B cell (primary cell): ENCODE data around the gene RORB. TPM values are rescaled to one million over a fixed set of nuclear protein-coding genes. Genes with fewer than 3 reads are reported as not detected.

ENCODE experiments used
- ATAC-seq: fragments of 200-7000 bp; cut with Tn5 transposase; one replicate; pipeline ENCODE4 v1.10.0; 2021; ENCODE audit warnings: low read depth, mild to moderate bottlenecking, moderate number of reproducible peaks, moderate library complexity
- CTCF ChIA-PET: fragments of 350-600 bp; sonication (Branson Sonifier 250); formaldehyde crosslinking; loops from one replicate; lab custom pipeline; 2021; ENCODE audit warnings: antibody characterized with exemption, inconsistent platforms; lab: Charles Lee
- POLR2A ChIA-PET: fragments of 350-600 bp; sonication (Branson Sonifier 250); formaldehyde crosslinking; loops from one replicate; lab custom pipeline; 2021; ENCODE audit warnings: antibody characterized with exemption; lab: Charles Lee
- DNase-seq: peaks from one replicate; pipeline ENCODE4 v3.0.0; 2013
- H2AFZ ChIP-seq: 2 replicates; pipeline ENCODE4 v1.6.1; 2012; ENCODE audit warnings: mild to moderate bottlenecking, low read depth, low read length; ENCODE audit not compliant: insufficient read depth, poor library complexity, severe bottlenecking
- H3K27ac ChIP-seq, 2 donors: 1 replicate in 1 of 2; 2 replicates in 1 of 2; pipeline ENCODE4 v1.5.1; 2012 to 2013; ENCODE audit warnings: low read length in 2 of 2, mild to moderate bottlenecking in 2 of 2, moderate library complexity in 1 of 2
- H3K27me3 ChIP-seq, 4 experiments: fragments of 200-600 bp in 1 of 4; sonication (generic) in 1 of 4; replicated peaks in 1 of 4; 1 replicate in 2 of 4; 2 replicates in 2 of 4; pipeline versions ENCODE4 v1.6.1 to v1.7.0; 2013 to 2016; ENCODE audit warnings: low read length in 3 of 4, mild to moderate bottlenecking in 2 of 4, mixed read lengths in 1 of 4, moderate library complexity in 1 of 4; ENCODE audit not compliant: insufficient read depth in 4 of 4, control insufficient read depth in 3 of 4; ENCODE audit errors: control extremely low read depth in 1 of 4
- H3K36me3 ChIP-seq, 2 experiments: replicated peaks in 1 of 2; 1 replicate in 1 of 2; 2 replicates in 1 of 2; pipeline versions ENCODE4 v1.6.1 to v1.7.1; 2013; ENCODE audit warnings: low read length in 1 of 2; ENCODE audit not compliant: insufficient read depth in 2 of 2, control insufficient read depth in 1 of 2; ENCODE audit errors: control extremely low read depth in 1 of 2, extremely low read depth in 1 of 2
- H3K4me1 ChIP-seq, 2 donors: fragments of 200-600 bp in 1 of 2; sonication (generic) in 1 of 2; 1 replicate in 1 of 2; 2 replicates in 1 of 2; pipeline versions ENCODE4 v1.5.1 to v1.6.1; 2013 to 2017; ENCODE audit warnings: low read length in 2 of 2; ENCODE audit not compliant: control insufficient read depth in 2 of 2, insufficient read depth in 2 of 2
- H3K4me2 ChIP-seq: replicated peaks from 2 replicates; pipeline ENCODE3; 2012; ENCODE audit warnings: mild to moderate bottlenecking, low read depth, low read length; ENCODE audit not compliant: poor library complexity, severe bottlenecking
- H3K4me3 ChIP-seq, 5 experiments: fragments of 200-600 bp in 1 of 5; sonication (generic) in 1 of 5; 1 replicate in 3 of 5; 2 replicates in 2 of 5; pipeline versions ENCODE4 v1.5.1 to v1.7.0; 2011 to 2016; ENCODE audit warnings: low read length in 4 of 5, mild to moderate bottlenecking in 4 of 5, low read depth in 2 of 5, control low read depth in 1 of 5, moderate library complexity in 1 of 5; ENCODE audit not compliant: insufficient read depth in 1 of 5; ENCODE audit errors: control extremely low read depth in 1 of 5, extremely low read depth in 1 of 5
- H3K79me2 ChIP-seq: fragments of 200-600 bp; sonication (generic); one replicate; pipeline ENCODE4 v1.6.0; 2016; ENCODE audit warnings: low read length; ENCODE audit not compliant: control insufficient read depth, insufficient read depth
- H3K9ac ChIP-seq: fragments of 200-600 bp; sonication (generic); 2 replicates; pipeline ENCODE4 v1.6.1; 2017; ENCODE audit warnings: mild to moderate bottlenecking, low read length, moderate library complexity
- H3K9me3 ChIP-seq, 3 donors: one replicate each; pipeline versions ENCODE4 v1.6.1 to v1.7.1; 2013; ENCODE audit warnings: low read length in 2 of 3; ENCODE audit not compliant: control insufficient read depth in 2 of 3, insufficient read depth in 1 of 3; ENCODE audit errors: control extremely low read depth in 1 of 3
- H4K20me1 ChIP-seq: 2 replicates; pipeline ENCODE4 v1.6.0; 2012; ENCODE audit warnings: mild to moderate bottlenecking, low read length; ENCODE audit not compliant: insufficient read depth, control insufficient read depth, poor library complexity, severe bottlenecking
- H3K27ac Mint-ChIP-seq: one replicate; pipeline ENCODE4 v1.8.0; 2021; ENCODE audit warnings: mixed read lengths
- H3K27me3 Mint-ChIP-seq: one replicate; pipeline ENCODE4 v1.8.0; 2021; ENCODE audit warnings: mixed read lengths
- H3K4me1 Mint-ChIP-seq: one replicate; pipeline ENCODE4 v1.8.0; 2021; ENCODE audit warnings: mixed read lengths
- H3K4me3 Mint-ChIP-seq: one replicate; pipeline ENCODE4 v1.8.0; 2021; ENCODE audit warnings: mixed read lengths
- H3K9me3 Mint-ChIP-seq: one replicate; pipeline ENCODE4 v1.8.0; 2022; ENCODE audit warnings: mixed read lengths; ENCODE audit not compliant: insufficient read depth
- EZH2 ChIP-seq: IDR thresholded peaks from 2 replicates; pipeline ENCODE4 v1.6.1; 2012; ENCODE audit warnings: borderline replicate concordance, low read depth, mild to moderate bottlenecking, moderate library complexity, low read length; ENCODE audit not compliant: insufficient read depth, poor library complexity, severe bottlenecking
- WGBS: methylation state at CpG from one replicate; pipeline ENCODE4 v1.1.5; 2013; ENCODE audit warnings: missing lambda C conversion rate; ENCODE audit not compliant: insufficient coverage; 5-methylcytosine and 5-hydroxymethylcytosine counted together
- intact Hi-C: fragments of 100-400 bp; cut with micrococcal nuclease; formaldehyde crosslinking; loops from one replicate; pipeline ENCODE4 v1.10.0; 2022
- polyA plus RNA-seq: library from polyadenylated mRNA; depleted of rRNA; stranded (reverse); fragments of >200 nt; gene quantifications from 2 replicates; pipeline ENCODE4 v1.2.3, GENCODE V29; 2012
- total RNA-seq, 2 donors: library from RNA; stranded (reverse); fragments of 120-200 nt in 1 of 2; gene quantifications; 1 replicate in 1 of 2; 2 replicates in 1 of 2; pipeline versions ENCODE4 v1.2.3 to v1.2.4, GENCODE V29; 2013 to 2022
- TF ChIP-seq, protein P1 (sequence below): fragments of 200-600 bp; IDR thresholded peaks from one replicate; pipeline ENCODE4 v1.8.0; 2022; ENCODE audit warnings: antibody characterized with exemption, mild to moderate bottlenecking

The RORB gene
- total and polyA plus RNA-seq, 2 donors (not counting 1 experiment from before 2014, with no cell fraction given) = 0.01 TPM; not detected in 1

DNA sequence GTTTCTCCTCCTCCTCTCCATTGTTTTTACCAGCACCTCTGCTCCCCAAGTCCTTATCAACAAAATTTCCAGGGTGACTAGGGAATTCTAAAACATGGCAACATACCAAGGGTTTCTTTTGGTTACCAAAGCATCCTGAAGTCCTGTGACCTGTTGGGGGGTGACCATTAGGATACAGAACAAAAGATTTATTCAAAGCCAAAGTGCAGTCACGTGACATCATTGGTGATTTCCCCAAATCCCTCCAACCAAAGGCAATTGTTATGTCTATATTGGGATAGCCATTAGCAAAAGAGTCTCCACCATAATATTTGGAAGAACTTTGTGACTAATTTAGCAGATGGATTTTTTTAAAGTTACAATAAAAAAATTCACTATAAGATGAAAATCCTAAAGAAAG, 222.2 kb downstream of the RORB start:
- no peak for ATAC-seq
- Histone ChIP-seq H3K9me3 (no peaks in the 10 kb centered on the region), H3K4me3 (no peak overlapping the region), H3K27ac (no peak overlapping the region), H4K20me1 (no peaks in the 10 kb centered on the region), H3K79me2 (no peaks in the 10 kb centered on the region), H3K4me1 (no peaks in the 10 kb centered on the region), H2AFZ (no peak overlapping the region), H3K4me2 (no peak overlapping the region), H3K27me3 (peaks cover 0 to 4% (median 0%) of the 10 kb centered on the region in 4 experiments), H3K36me3 (no peaks in the 10 kb centered on the region), H3K9ac (no peak overlapping the region)
- no peak overlapping the region for H3K4me3 Mint-ChIP-seq
- no peaks in the 10 kb centered on the region for H3K9me3 Mint-ChIP-seq
- intact Hi-C loops = no loop called here
- no peak for DNase-seq
- H3K4me1 Mint-ChIP-seq = no peaks in the 10 kb centered on the region
- peaks cover 9% of the 10 kb centered on the region for H3K27me3 Mint-ChIP-seq
- H3K27ac Mint-ChIP-seq = no peak overlapping the region
- WGBS = no CpG with 5 or more reads among the region's 1 CpG
- ChIA-PET POLR2A (no interaction called here), CTCF (no interaction called here)
- TF ChIP-seq EZH2 = no peak
- TF ChIP-seq, protein P1, sequence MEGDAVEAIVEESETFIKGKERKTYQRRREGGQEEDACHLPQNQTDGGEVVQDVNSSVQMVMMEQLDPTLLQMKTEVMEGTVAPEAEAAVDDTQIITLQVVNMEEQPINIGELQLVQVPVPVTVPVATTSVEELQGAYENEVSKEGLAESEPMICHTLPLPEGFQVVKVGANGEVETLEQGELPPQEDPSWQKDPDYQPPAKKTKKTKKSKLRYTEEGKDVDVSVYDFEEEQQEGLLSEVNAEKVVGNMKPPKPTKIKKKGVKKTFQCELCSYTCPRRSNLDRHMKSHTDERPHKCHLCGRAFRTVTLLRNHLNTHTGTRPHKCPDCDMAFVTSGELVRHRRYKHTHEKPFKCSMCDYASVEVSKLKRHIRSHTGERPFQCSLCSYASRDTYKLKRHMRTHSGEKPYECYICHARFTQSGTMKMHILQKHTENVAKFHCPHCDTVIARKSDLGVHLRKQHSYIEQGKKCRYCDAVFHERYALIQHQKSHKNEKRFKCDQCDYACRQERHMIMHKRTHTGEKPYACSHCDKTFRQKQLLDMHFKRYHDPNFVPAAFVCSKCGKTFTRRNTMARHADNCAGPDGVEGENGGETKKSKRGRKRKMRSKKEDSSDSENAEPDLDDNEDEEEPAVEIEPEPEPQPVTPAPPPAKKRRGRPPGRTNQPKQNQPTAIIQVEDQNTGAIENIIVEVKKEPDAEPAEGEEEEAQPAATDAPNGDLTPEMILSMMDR = no peak

DNA sequence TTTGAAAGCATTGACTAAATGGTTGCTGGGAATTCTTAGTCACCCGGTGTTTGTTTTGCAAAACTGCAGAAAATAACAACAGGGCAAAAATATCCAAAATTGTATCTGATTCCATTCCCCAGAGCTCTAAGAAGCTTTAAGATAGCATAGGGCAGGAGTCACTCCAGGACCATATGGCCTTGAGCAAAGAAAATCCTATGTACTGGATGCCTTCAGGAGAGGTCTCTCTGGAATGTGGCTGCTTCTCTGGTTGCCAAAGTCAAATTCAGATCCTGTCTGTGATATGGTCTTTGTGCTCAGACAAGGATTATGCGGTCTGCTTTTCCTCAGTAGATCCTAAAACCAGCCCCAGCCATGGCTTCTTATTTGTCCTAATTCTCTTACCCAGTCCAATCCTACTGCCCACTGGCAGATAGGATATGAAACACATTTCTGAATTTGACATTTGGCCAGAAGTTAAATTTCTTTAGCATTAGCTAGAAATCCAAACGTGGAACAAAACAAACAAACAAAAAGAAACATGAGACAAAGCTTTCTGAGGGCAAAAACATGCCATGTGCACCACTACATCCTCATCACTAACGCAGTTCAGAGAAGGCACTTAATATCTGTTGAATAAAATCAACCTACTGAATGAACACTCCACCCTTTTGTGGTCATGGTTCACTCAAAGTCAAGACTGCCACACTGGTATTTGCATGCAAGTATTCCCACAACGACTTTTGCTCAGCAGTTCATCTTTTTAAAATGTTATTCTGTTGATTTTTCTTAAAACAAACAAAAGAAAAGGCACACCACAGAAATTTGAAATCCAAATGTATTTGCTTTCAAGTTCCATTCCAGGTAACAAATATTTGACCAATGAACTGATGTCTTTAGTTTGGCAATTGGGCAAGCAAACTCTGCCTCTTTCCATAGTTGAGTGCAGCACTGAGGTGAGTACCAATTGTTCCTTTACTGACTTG, 224.8 kb downstream of the RORB start:
- Histone ChIP-seq H3K4me2 (no peak overlapping the region), H3K27me3 (peaks cover 0 to 4% (median 0%) of the 10 kb centered on the region in 4 experiments), H3K79me2 (no peaks in the 10 kb centered on the region), H3K9me3 (no peaks in the 10 kb centered on the region), H3K27ac (no peak overlapping the region), H3K4me1 (no peaks in the 10 kb centered on the region), H2AFZ (no peak overlapping the region), H3K36me3 (no peaks in the 10 kb centered on the region), H3K9ac (no peak overlapping the region), H4K20me1 (no peaks in the 10 kb centered on the region), H3K4me3 (no peak overlapping the region)
- intact Hi-C loops = no loop called here
- Mint-ChIP-seq H3K4me1 (no peaks in the 10 kb centered on the region), H3K27ac (no peak overlapping the region), H3K9me3 (no peaks in the 10 kb centered on the region), H3K27me3 (peaks cover 15% of the 10 kb centered on the region), H3K4me3 (no peak overlapping the region)
- ATAC-seq (no peak), DNase-seq (no peak)
- WGBS = 72% methylated on average over 3 of the region's 5 CpGs
- POLR2A ChIA-PET = no interaction called here
- CTCF ChIA-PET = no interaction called here
- TF ChIP-seq, protein P1 = no peak
- no peak for TF ChIP-seq EZH2
